ENCODE measurements around the gene ZMYND8. TPM values are rescaled to one million over a fixed set of nuclear protein-coding genes. Genes with fewer than 3 reads are reported as not detected.
"Not testable (repeated sequence)": the region's sequence is repeated elsewhere in the genome, so short reads cannot be mapped to it uniquely, and the experiment has no call there.

ZMYND8 gene
- total RNA-seq, 1 experiment from 2014 or later = 29.0 TPM

- Histone ChIP-seq H3K27me3 (ENCODE audit: insufficient read depth, low read length) (no peaks in the 10 kb centered on the region), H3K79me2 (ENCODE audit: insufficient read depth, low read length) (peaks cover 5% of the 10 kb centered on the region; the same call in 1 of the 2 replicates), H3K9ac (ENCODE audit: low read length) (no peak overlapping the region), H3K4me1 (ENCODE audit: control insufficient read depth in 1 of 2, insufficient read depth in 2 of 2, low read length in 2 of 2) (no peaks in the 10 kb centered on the region), H2AFZ (ENCODE audit: low read depth, low read length, poor library complexity, severe bottlenecking) (no peak overlapping the region), H3K36me3 (ENCODE audit: control insufficient read depth in 1 of 2, insufficient read depth in 2 of 2, low read length in 2 of 2) (peaks cover 32 to 41% of the 10 kb centered on the region in 2 experiments; a peak in 3 of 4 replicates), H3K27ac (ENCODE audit: low read depth, low read length) (no peak overlapping the region), H3K9me2 (ENCODE audit: insufficient read depth) (no peaks in the 10 kb centered on the region), H4K20me1 (ENCODE audit: insufficient read depth) (no peaks in the 10 kb centered on the region), H3K4me2 (ENCODE audit: low read length) (no peak overlapping the region), H3K9me3 (ENCODE audit: control insufficient read depth in 1 of 2, insufficient read depth in 1 of 2, low read depth in 1 of 2, low read length in 2 of 2) (no peaks in the 10 kb centered on the region), H3K4me3 (replicated peaks in 1 of 2; ENCODE audit: low read depth in 1 of 2, low read length in 2 of 2) (no peak overlapping the region)
- BruUV-seq (replicated peaks) = no TSS peak
- POLR2A ChIA-PET = no interaction called here
- TF ChIP-seq POLR2A (IDR thresholded peaks at IDR 0.05; ENCODE audit: borderline replicate concordance, extremely low read depth, insufficient read depth, insufficient read length) (no peak), MAX (IDR thresholded peaks at IDR 0.05) (no peak)
- RAD21 ChIA-PET (ENCODE audit: low non-redundant PET in 1 of 2, low total read pairs in 2 of 2, uncharacterized antibody in 2 of 2, unreplicated experiment in 2 of 2) = no interaction called here
- intact Hi-C loops (cut with micrococcal nuclease) = no loop called here
- CTCF ChIA-PET = interaction anchor here (2.3 kb wide), 1 partner anchor 15 kb away, joined by 8 read pairs; no protein-coding TSS in a partner anchor
- ATAC-seq = no peak
- no peak for DNase-seq (ENCODE audit: low read depth, low spot score)
Measured at GRCh38 chr20:47289096-47289495, 67.4 kb downstream of the ZMYND8 start.

GRCh38 chr20:47288530-47288929 is 68.0 kb downstream of the ZMYND8 start:
- H3K9me3 ChIP-seq (ENCODE audit: control insufficient read depth in 1 of 2, insufficient read depth in 1 of 2, low read depth in 1 of 2, low read length in 2 of 2); H3K79me2 ChIP-seq (ENCODE audit: insufficient read depth, low read length); H3K9me2 ChIP-seq (ENCODE audit: insufficient read depth); intact Hi-C loops (cut with micrococcal nuclease); RAD21 ChIA-PET (ENCODE audit: low non-redundant PET in 1 of 2, low total read pairs in 2 of 2, uncharacterized antibody in 2 of 2, unreplicated experiment in 2 of 2); H3K4me3 ChIP-seq (replicated peaks in 1 of 2; ENCODE audit: low read depth in 1 of 2, low read length in 2 of 2); H3K4me2 ChIP-seq (ENCODE audit: low read length); BruUV-seq (replicated peaks); ATAC-seq; H3K27ac ChIP-seq (ENCODE audit: low read depth, low read length); H3K4me1 ChIP-seq (ENCODE audit: control insufficient read depth in 1 of 2, insufficient read depth in 2 of 2, low read length in 2 of 2); DNase-seq (ENCODE audit: low read depth, low spot score); H3K9ac ChIP-seq (ENCODE audit: low read length); POLR2A ChIA-PET; H4K20me1 ChIP-seq (ENCODE audit: insufficient read depth); H3K27me3 ChIP-seq (ENCODE audit: insufficient read depth, low read length); H2AFZ ChIP-seq (ENCODE audit: low read depth, low read length, poor library complexity, severe bottlenecking): not testable (repeated sequence)
- CTCF ChIA-PET = interaction anchor here (2.3 kb wide), 1 partner anchor 15 kb away, joined by 8 read pairs; no protein-coding TSS in a partner anchor
- H3K36me3 ChIP-seq (ENCODE audit: control insufficient read depth in 1 of 2, insufficient read depth in 2 of 2, low read length in 2 of 2) = peaks cover 32 to 37% of the 10 kb centered on the region in 2 experiments; a peak in 3 of 4 replicates

All from HCT116 (cell line).